GM12878 (cell line): ENCODE measurements around the gene HINFP. TPM values are rescaled to one million over a fixed set of nuclear protein-coding genes. Genes with fewer than 3 reads are reported as not detected.

ENCODE experiments used
- ATAC-seq: fragments of 200-7000 bp; cut with Tn5 transposase; 3 replicates; pipeline ENCODE4 v1.9.1; 2020; ENCODE audit warnings: mild to moderate bottlenecking, moderate library complexity
- BruUV-seq: library from RNA; stranded (reverse); fragments of 400-500 nt; replicated peaks from 2 replicates; lab custom pipeline; 2021; lab: Mats Ljungman, UMichigan
- CTCF ChIA-PET: fragments of 300-600 bp; sonication (Branson Sonifier 250); formaldehyde crosslinking; extraction: SDS; loops from one replicate; lab custom pipeline; 2021; ENCODE audit warnings: inconsistent platforms; lab: Yijun Ruan, JAX
- POLR2A ChIA-PET: fragments of 350-600 bp; formaldehyde crosslinking; extraction: SDS; loops from one replicate; lab custom pipeline; 2021; ENCODE audit warnings: inconsistent platforms; lab: Charles Lee
- RAD21 ChIA-PET: fragments of 300-600 bp; sonication (Branson Sonifier 250); formaldehyde crosslinking; loops from one replicate; lab custom pipeline; 2023; ENCODE audit warnings: antibody characterized with exemption; ENCODE audit not compliant: unreplicated experiment; lab: Charles Lee
- SMC1A ChIA-PET: fragments of 300-600 bp; sonication (Branson Sonifier 250); formaldehyde crosslinking; loops from one replicate; lab custom pipeline; 2023; ENCODE audit not compliant: unreplicated experiment, uncharacterized antibody; lab: Charles Lee
- DNase-seq: peaks from one replicate; pipeline ENCODE4 v3.0.0-alpha.2; 2011; ENCODE audit warnings: low read depth, low spot score
- FAIRE-seq: peaks from 3 replicates; lab custom pipeline; 2011; peaks lifted over from hg19 to GRCh38; lab: Jason Lieb, UNC
- H2AFZ ChIP-seq: 2 replicates; pipeline ENCODE4 v1.6.0; 2011; ENCODE audit warnings: low read depth, low read length, control low read depth; ENCODE audit not compliant: control insufficient read depth
- H3K27ac ChIP-seq: 2 replicates; pipeline ENCODE4 v1.5.1; 2011; ENCODE audit warnings: control low read depth; ENCODE audit not compliant: control insufficient read depth, insufficient read depth
- H3K27me3 ChIP-seq, 2 experiments: replicated peaks in 1 of 2; 2 replicates each; pipeline versions ENCODE4 v1.6.0 to v1.6.1; 2011; ENCODE audit warnings: low read length in 1 of 2; ENCODE audit not compliant: control insufficient read depth in 2 of 2, insufficient read depth in 2 of 2
- H3K36me3 ChIP-seq, 2 experiments: 2 replicates each; pipeline ENCODE4 v1.5.1; 2011; ENCODE audit warnings: low read length in 1 of 2; ENCODE audit not compliant: control insufficient read depth in 2 of 2, insufficient read depth in 2 of 2
- H3K4me1 ChIP-seq: 2 replicates; pipeline ENCODE4 v1.6.1; 2011; ENCODE audit warnings: mild to moderate bottlenecking, low read length, moderate library complexity, mixed read lengths; ENCODE audit not compliant: control insufficient read depth, insufficient read depth
- H3K4me2 ChIP-seq: 2 replicates; pipeline ENCODE4 v1.6.0; 2011; ENCODE audit warnings: control low read depth; ENCODE audit not compliant: control insufficient read depth, insufficient read depth
- H3K4me3 ChIP-seq: fragments of 200-600 bp; sonication (generic); 2 replicates; pipeline ENCODE4 v1.5.1; 2016
- H3K79me2 ChIP-seq: 2 replicates; pipeline ENCODE4 v1.6.0; 2011; ENCODE audit warnings: low read length; ENCODE audit not compliant: control insufficient read depth, insufficient read depth
- H3K9ac ChIP-seq: 2 replicates; pipeline ENCODE4 v1.8.0; 2011; ENCODE audit warnings: low read length, control low read depth, mixed read lengths; ENCODE audit not compliant: control insufficient read depth, insufficient read depth
- H3K9me3 ChIP-seq: replicated peaks from 3 replicates; pipeline ENCODE4 v1.5.1; 2011; ENCODE audit warnings: mild to moderate bottlenecking, low read length; ENCODE audit not compliant: control insufficient read depth, insufficient read depth
- H4K20me1 ChIP-seq: 2 replicates; pipeline ENCODE4 v1.6.0; 2011; ENCODE audit not compliant: control insufficient read depth, insufficient read depth
- BCL11A ChIP-seq: IDR thresholded peaks from 2 replicates; pipeline ENCODE4 v1.6.1; 2011; ENCODE audit warnings: low read depth, low read length
- HDAC2 ChIP-seq: fragments of 200-600 bp; sonication (generic); IDR thresholded peaks from 2 replicates; pipeline ENCODE4 v1.6.1; 2017
- HDAC6 ChIP-seq: fragments of 200-600 bp; sonication (generic); IDR thresholded peaks from one replicate; pipeline ENCODE4 v1.8.0; 2017; ENCODE audit warnings: antibody characterized with exemption; ENCODE audit not compliant: unreplicated experiment
- WGBS: methylation state at CpG from one replicate; pipeline ENCODE4 v1.1.6; 2016; ENCODE audit warnings: low lambda C conversion rate; ENCODE audit not compliant: insufficient replicate concordance, insufficient coverage; ENCODE audit errors: missing lambda C conversion rate; 5-methylcytosine and 5-hydroxymethylcytosine counted together
- in situ Hi-C: fragments of 300-500 bp; cut with MboI; formaldehyde crosslinking; loops from 9 replicates; pipeline ENCODE4 v1.14.3; 2018; ENCODE audit warnings: mixed read lengths
- intact Hi-C: fragments of 100-400 bp; cut with micrococcal nuclease; formaldehyde crosslinking; loops from one replicate; pipeline ENCODE4 v1.14.2; 2022; ENCODE audit not compliant: unreplicated experiment
- polyA plus RNA-seq, 11 experiments: library from polyadenylated mRNA; depleted of rRNA in 4 of 11; unstranded in 6 of 11; stranded (reverse) in 5 of 11; fragments of >200 nt; fragmentation: Nextera tagmentation in 4 of 11; fragmentation: Illumina TruSeq in 1 of 11; extraction: Ambion mirVana in 4 of 11; extraction: Trizol in 1 of 11; gene quantifications; 1 replicate in 1 of 11; 2 replicates in 10 of 11; pipeline versions ENCODE4 v1.2.1 to v1.2.3, GENCODE V29; 2011 to 2016; ENCODE audit warnings: inconsistent platforms in 2 of 11, missing spikeins in 2 of 11, low read depth in 1 of 11
- total RNA-seq, 4 experiments: library from RNA; depleted of rRNA in 3 of 4; stranded (reverse); fragments of >200 nt in 3 of 4; fragmentation: Illumina TruSeq in 1 of 4; extraction: Trizol in 1 of 4; gene quantifications; 2 replicates each; pipeline versions ENCODE4 v1.2.1 to v1.2.3, GENCODE V29; 2013 to 2021
- TF ChIP-seq, protein P1 (sequence below): fragments of 450-650 bp; IDR thresholded peaks from 2 replicates; pipeline ENCODE4 v1.6.1; 2017; ENCODE audit warnings: mild to moderate bottlenecking, moderate library complexity

The HINFP gene
- total and polyA plus RNA-seq, 10 of the 15 experiments (the other 5 are each of a cell fraction or from before 2014, with no cell fraction given) = 13.1 to 26.3 (median 18.6) TPM

DNA sequence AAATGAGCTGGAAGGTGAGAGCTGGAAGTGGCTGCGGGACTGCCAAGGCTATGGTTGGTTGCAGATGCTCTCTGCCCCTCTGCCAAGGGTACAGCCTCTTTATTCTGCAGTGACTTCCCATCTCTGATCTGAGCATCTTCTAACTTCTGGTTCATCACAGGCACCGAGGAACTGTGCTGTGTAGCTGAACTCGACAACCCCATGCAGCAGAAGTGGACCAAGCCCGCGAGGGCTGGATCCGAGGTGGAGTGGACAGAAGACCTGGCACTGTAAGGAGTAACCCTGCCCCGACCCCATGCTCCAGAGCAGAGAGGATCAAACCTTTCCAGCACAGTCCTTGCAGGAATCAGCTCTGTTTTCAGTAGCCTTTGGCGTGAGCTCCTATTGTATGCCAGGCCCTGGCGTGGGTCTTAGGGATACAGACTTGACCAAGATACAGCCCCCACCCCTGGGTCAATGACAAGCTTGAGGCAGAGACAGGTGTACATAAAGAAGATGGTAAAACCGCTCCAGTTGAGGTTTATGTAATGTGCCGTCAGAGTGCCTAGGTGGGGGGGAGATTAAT lies 9.9 kb upstream of the HINFP start:
- Histone ChIP-seq H3K4me2 (no peak overlapping the region), H3K4me1 (peaks cover 12% of the 10 kb centered on the region), H3K27me3 (no peaks in the 10 kb centered on the region), H3K36me3 (peaks cover 19 to 22% of the 10 kb centered on the region in 2 experiments), H3K79me2 (peaks cover 26% of the 10 kb centered on the region), H3K9ac (no peak overlapping the region), H3K27ac (no peak overlapping the region), H3K9me3 (no peaks in the 10 kb centered on the region), H3K4me3 (no peak overlapping the region), H4K20me1 (no peaks in the 10 kb centered on the region), H2AFZ (no peak overlapping the region)
- 93% methylated on average over 11 of the region's 11 CpGs for WGBS
- intact Hi-C loops (no loop called here), in situ Hi-C loops (no loop called here)
- ChIA-PET CTCF (interaction anchor here (0.6 to 2.2 kb wide), 4 partner anchors 9 to 227 kb away, joined by 3 to 5 read pairs (median 4); partner anchors contain the start of gene HINFP), SMC1A (interaction anchor here (1.0 kb wide), 1 partner anchor 10 kb away, joined by 4 read pairs; the partner anchor contains the start of gene HINFP), POLR2A (interaction anchor here (1.0 to 7.2 kb wide), 3 partner anchors 10 to 26 kb away, joined by 3 to 76 read pairs (median 4); partner anchors contain the start of gene HINFP), RAD21 (no interaction called here)
- FAIRE-seq = no peak
- ATAC-seq = no peak
- BruUV-seq = no TSS peak
- TF ChIP-seq HDAC6 (no peak), BCL11A (no peak), HDAC2 (no peak)
- TF ChIP-seq, protein P1, sequence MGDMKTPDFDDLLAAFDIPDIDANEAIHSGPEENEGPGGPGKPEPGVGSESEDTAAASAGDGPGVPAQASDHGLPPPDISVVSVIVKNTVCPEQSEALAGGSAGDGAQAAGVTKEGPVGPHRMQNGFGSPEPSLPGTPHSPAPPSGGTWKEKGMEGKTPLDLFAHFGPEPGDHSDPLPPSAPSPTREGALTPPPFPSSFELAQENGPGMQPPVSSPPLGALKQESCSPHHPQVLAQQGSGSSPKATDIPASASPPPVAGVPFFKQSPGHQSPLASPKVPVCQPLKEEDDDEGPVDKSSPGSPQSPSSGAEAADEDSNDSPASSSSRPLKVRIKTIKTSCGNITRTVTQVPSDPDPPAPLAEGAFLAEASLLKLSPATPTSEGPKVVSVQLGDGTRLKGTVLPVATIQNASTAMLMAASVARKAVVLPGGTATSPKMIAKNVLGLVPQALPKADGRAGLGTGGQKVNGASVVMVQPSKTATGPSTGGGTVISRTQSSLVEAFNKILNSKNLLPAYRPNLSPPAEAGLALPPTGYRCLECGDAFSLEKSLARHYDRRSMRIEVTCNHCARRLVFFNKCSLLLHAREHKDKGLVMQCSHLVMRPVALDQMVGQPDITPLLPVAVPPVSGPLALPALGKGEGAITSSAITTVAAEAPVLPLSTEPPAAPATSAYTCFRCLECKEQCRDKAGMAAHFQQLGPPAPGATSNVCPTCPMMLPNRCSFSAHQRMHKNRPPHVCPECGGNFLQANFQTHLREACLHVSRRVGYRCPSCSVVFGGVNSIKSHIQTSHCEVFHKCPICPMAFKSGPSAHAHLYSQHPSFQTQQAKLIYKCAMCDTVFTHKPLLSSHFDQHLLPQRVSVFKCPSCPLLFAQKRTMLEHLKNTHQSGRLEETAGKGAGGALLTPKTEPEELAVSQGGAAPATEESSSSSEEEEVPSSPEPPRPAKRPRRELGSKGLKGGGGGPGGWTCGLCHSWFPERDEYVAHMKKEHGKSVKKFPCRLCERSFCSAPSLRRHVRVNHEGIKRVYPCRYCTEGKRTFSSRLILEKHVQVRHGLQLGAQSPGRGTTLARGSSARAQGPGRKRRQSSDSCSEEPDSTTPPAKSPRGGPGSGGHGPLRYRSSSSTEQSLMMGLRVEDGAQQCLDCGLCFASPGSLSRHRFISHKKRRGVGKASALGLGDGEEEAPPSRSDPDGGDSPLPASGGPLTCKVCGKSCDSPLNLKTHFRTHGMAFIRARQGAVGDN = no peak
- DNase-seq = no peak
